Measurements from ENCODE around the gene CCDC90B.

GRCh38 chr11:83299681-83300080 lies 13.5 kb upstream of the CCDC90B start:
- TF ChIP-seq CTCF (IDR thresholded peaks at IDR 0.05; ENCODE audit: borderline replicate concordance, extremely low read depth, low read length, poor library complexity, severe bottlenecking) (no peak), EZH2 (IDR thresholded peaks at IDR 0.05; ENCODE audit: borderline replicate concordance, low read depth, low read length, severe bottlenecking) (no peak)

Measured in DND-41 (cell line).